ENCODE data around the gene ROR2.

- TF ChIP-seq POLR2AphosphoS5 (IDR thresholded peaks at IDR 0.05; ENCODE audit: borderline replicate concordance, low read depth, low read length) (no peak), EZH2 (IDR thresholded peaks at IDR 0.05) (no peak)
Measured at GRCh38 chr9:91741522-91741921, 208.5 kb downstream of the ROR2 start.

All from SK-N-MC (cell line).